LHCN-M2 (cell line): Measurements from ENCODE around the gene ENAH. TPM values are rescaled to one million over a fixed set of nuclear protein-coding genes. Genes with fewer than 3 reads are reported as not detected.

Experiments used
- DNase-seq: peaks from one replicate; pipeline ENCODE4 v3.0.0-alpha.2; 2012; ENCODE audit warnings: low read depth
- total RNA-seq: library from RNA; depleted of rRNA; stranded (reverse); fragments of >200 nt; gene quantifications from 2 replicates; pipeline ENCODE4 v1.2.3, GENCODE V29; 2014

Gene ENAH
- total RNA-seq, 1 experiment from 2014 or later: 82.4 TPM

GRCh38 chr1:225608014-225608796 lies 44.7 kb downstream of the ENAH start:
- DNase-seq: no peak

GRCh38 chr1:225607355-225607754 lies 45.6 kb downstream of the ENAH start:
- no peak for DNase-seq

- DNase-seq: peak; percentile 72
Observed at GRCh38 chr1:225603538-225604354, 49.2 kb downstream of the ENAH start.

- DNase-seq: peak; percentile 34
Observed at GRCh38 chr1:225602590-225603206, 50.2 kb downstream of the ENAH start.

GRCh38 chr1:225601902-225602589 lies 50.9 kb downstream of the ENAH start:
- no peak for DNase-seq

- no peak for DNase-seq
Observed at GRCh38 chr1:225598847-225599246, 54.1 kb downstream of the ENAH start.

- DNase-seq: peak; percentile 46
Observed at GRCh38 chr1:225597926-225598575, 54.9 kb downstream of the ENAH start.

- DNase-seq: peak; percentile 69
Observed at GRCh38 chr1:225596736-225597135, 56.2 kb downstream of the ENAH start.

- no peak for DNase-seq
Observed at GRCh38 chr1:225595974-225596551, 56.9 kb downstream of the ENAH start.

GRCh38 chr1:225595452-225595851 lies 57.5 kb downstream of the ENAH start:
- DNase-seq: peak; percentile 26

GRCh38 chr1:225593414-225593813 lies 59.5 kb downstream of the ENAH start:
- DNase-seq: no peak

GRCh38 chr1:225592362-225593025 lies 60.4 kb downstream of the ENAH start:
- no peak for DNase-seq

- DNase-seq: no peak
Observed at GRCh38 chr1:225587310-225587709, 65.6 kb downstream of the ENAH start.

- DNase-seq: no peak
Observed at GRCh38 chr1:225581186-225581585, 71.7 kb downstream of the ENAH start.

- no peak for DNase-seq
Observed at GRCh38 chr1:225580238-225581099, 72.5 kb downstream of the ENAH start.

GRCh38 chr1:225578251-225578977 lies 74.5 kb downstream of the ENAH start:
- no peak for DNase-seq

GRCh38 chr1:225577241-225577640 lies 75.7 kb downstream of the ENAH start:
- no peak for DNase-seq

- DNase-seq: no peak
Observed at GRCh38 chr1:225573216-225573615, 79.7 kb downstream of the ENAH start.

- peak; percentile 57 for DNase-seq
Observed at GRCh38 chr1:225572422-225572821, 80.5 kb downstream of the ENAH start.
